Endometrial microvascular endothelial cells (primary cell): Measurements from ENCODE around the gene MIEN1. TPM values are rescaled to one million over a fixed set of nuclear protein-coding genes. Genes with fewer than 3 reads are reported as not detected.
"Not testable (repeated sequence)": the region's sequence is repeated elsewhere in the genome, so short reads cannot be mapped to it uniquely, and the experiment has no call there.

Experiments
- in situ Hi-C: cut with HindIII; loops from 2 replicates; pipeline ENCODE4 v1.10.0; 2017; ENCODE audit warnings: low sequenced_read_pairs, low pct_unique_long_range_greater_than_20kb; ENCODE audit errors: inconsistent ontology term
- total RNA-seq: library from RNA; depleted of rRNA; stranded (reverse); fragments of >200 nt; gene quantifications from one replicate; pipeline ENCODE4 v1.2.3, GENCODE V29; 2015; ENCODE audit errors: inconsistent ontology term

MIEN1 gene
- total RNA-seq, 1 donor from 2014 or later: 80.7 TPM

DNA sequence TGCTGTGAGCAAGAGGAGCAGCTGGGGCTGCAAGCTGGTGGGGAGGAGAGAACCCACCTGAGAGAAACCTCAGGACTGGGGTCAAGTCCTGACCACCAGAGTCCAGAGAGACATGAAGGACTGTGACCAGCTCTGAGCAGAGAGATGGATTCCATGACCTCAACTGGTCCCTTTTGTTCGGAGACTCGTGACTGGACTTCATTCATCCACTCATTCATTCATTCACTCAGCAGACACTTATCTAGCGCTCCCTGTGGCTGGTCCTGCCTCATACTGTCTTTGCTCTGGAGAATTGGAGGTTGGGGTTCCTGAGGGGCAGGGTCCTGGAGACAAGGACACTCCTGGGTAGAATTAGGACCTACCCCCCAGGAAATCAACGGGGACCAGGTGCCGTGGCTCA lies 26.4 kb downstream of the MIEN1 start:
- in situ Hi-C loops: no loop called here

DNA sequence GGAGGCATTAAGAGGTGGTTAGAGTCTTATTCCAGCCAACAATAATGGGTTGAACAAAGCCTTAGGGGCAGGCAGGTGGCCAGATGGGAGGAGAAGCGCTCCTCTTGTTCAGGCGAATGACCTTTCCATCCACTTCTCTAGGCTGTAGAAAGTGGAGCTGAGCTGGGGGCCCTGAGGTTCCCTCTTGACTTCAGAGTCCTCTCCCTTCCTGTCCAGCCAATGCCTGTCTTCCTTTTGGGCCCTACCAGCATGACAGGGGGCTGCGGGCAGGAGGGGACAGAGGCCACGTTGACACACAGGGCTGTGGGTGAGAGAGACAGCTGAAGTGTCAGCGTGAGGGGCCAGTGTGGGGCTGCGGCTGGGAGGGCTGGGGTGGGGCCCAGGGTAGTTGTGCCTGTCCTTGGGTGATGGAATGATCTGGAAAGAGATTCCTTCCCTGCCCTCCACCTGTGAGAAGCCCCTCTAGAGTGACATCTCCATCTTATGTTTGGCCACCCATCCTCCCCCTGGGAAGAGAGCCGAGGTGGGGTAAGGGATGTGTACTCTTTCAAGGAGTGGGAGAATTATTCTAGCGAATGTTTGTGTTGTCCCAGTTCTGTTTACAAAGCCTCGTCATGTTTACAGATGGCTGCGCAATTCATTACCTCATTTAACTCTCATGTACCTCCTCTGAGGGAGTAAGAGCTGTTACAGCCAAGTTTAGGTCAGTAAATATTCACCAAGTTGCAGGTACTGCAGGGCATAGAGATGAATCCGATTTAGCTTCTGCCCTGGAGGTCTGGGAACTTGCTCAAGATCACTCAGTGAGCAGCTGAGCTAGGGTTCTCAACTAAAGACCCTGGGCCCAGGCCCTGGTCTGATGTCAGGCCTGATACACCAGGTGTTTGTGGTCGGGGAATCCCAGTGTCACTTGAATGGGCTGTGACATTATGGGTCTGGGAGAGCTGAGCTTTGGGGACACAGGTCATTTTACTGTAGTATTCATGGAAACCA lies 27.1 kb downstream of the MIEN1 start:
- in situ Hi-C loops: no loop called here

DNA sequence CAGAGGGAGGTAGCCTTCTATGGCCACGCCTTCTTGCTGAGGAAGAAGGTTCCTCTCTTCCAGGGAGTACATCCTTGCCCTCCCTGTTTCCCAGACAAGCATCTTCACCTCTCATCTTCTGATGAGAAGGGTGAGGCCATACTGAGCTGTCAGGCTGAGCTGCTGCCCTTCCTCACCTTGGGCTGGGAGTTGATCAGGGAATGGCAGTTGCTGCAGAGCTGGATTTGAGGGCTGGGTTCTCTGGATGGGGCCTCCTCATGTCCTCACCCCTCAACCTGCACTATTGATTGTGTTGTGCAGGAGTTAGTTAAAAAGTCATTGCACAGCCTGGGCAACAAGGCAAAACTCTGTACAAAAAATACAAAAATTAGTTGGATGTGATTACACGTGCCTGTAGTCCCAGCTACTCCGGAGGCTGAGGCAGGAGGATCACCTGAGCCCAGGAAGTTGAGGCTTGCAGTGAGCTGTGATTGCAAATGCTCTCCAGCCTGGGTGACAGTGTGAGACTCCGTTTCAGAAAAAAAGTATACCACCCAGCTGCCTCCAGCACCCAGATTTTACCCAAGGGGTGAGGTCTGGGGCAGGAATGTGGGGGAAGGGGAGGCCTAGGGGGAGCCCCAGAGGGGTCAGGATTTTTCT lies 28.4 kb downstream of the MIEN1 start:
- in situ Hi-C loops: no loop called here

DNA sequence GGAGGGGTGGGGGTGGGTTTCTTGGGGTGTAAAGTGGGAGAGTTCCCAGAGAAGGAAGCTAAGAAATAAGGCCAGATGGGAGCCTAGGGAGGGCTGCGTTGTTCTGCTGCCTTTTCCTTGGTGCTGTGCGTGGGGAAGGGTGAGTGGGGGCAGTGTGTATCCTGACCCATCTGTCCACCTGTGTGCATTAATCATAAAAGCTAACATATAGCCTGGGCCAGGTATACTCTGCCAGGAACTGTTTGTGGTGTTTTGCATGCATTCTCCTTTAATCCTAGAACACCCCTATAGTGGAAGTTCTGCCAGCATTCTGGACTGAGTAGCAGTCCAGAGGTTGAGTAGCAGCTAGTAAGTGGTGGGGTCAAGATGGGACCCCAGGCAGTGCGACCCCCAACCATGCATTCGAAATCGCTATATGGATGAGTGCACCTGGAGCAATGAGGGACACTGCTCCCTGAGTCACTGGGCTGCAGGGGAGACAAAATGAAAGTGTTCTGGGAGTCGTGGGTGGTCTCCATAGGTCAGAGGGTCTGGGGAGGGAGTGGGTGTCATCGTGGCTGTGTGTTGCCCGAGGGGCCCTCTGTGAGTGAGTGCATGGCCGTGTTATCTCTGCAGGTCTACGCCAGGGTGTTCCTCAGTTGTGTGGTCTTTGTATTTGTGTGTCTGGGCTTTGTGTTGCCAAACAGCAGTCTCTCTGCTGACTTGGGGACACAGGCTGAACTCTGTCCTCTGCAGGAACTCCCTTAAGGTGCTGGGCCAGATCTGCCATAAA lies 29.1 kb downstream of the MIEN1 start:
- in situ Hi-C loops: no loop called here

- in situ Hi-C loops: no loop called here
Observed at GRCh38 chr17:39700148-39700987, 30.0 kb downstream of the MIEN1 start.

GRCh38 chr17:39699818-39700147 lies 30.5 kb downstream of the MIEN1 start, which contains the start of gene ERBB2:
TSS of gene ERBB2 (plus strand) at chr17:39700064. CDS start at chr17:39700239, 175 bp downstream.
- in situ Hi-C loops: no loop called here

- in situ Hi-C loops: not testable (repeated sequence)
Observed at GRCh38 chr17:39699157-39699817, 31.0 kb downstream of the MIEN1 start.

GRCh38 chr17:39697961-39698360 lies 32.4 kb downstream of the MIEN1 start:
- in situ Hi-C loops: no loop called here

GRCh38 chr17:39696731-39697130 lies 33.6 kb downstream of the MIEN1 start:
- in situ Hi-C loops: no loop called here

DNA sequence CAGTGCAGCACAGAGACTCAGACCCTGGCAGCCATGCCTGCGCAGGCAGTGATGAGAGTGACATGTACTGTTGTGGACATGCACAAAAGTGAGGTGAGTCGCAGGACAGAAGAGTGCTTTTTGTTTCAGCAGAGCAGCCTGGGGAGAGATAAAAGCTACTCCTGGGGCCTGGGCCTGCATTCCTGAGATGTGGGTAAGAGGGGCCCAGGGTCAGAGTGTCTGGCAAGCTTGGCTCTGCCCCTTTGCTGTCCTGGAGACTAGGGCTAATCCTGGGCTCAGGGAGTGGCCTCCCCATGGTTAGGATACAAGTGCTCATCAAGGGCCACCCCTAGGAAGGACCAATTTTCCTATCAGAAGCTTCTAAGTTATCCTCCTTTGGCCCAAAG lies 35.2 kb downstream of the MIEN1 start:
- in situ Hi-C loops: no loop called here

DNA sequence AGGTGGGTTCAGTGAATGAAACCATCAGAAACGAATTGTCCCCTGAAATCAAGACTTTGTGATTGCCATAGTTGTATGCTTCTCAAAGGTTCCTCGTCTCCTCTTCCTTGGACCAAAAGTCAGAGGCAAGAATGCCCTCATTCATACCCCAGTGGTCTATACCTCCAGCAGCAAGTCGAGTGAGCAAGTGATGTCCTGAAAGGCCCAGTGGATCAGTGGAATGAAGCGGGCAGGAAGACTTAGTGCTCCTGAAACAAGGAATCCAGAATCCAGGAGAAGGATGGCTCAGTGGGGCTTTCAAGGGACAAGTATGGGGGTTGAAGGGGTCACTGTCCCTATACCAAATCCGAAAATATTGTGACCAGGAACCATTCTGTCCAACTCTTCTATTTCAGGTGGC lies 35.7 kb downstream of the MIEN1 start:
- in situ Hi-C loops: no loop called here

- in situ Hi-C loops: no loop called here
Observed at GRCh38 chr17:39688945-39689344, 41.4 kb downstream of the MIEN1 start.

DNA sequence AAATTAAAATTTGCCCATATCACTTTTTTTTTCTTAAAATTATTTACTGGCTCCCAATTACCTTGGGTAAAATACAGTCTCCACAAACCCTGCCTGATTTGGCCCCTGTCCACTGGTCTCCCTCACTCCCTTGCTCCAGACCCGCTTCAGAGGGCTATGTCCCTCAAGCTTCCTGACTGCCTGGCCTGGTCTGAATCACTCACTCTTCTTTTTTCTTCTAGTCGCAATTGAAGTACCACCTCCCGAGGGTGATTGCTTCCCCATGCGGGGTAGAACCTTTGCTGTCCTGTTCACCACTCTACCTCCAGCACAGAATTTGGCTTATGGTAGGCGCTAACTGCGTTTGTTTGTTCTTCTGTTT lies 41.9 kb downstream of the MIEN1 start:
- in situ Hi-C loops: no loop called here

DNA sequence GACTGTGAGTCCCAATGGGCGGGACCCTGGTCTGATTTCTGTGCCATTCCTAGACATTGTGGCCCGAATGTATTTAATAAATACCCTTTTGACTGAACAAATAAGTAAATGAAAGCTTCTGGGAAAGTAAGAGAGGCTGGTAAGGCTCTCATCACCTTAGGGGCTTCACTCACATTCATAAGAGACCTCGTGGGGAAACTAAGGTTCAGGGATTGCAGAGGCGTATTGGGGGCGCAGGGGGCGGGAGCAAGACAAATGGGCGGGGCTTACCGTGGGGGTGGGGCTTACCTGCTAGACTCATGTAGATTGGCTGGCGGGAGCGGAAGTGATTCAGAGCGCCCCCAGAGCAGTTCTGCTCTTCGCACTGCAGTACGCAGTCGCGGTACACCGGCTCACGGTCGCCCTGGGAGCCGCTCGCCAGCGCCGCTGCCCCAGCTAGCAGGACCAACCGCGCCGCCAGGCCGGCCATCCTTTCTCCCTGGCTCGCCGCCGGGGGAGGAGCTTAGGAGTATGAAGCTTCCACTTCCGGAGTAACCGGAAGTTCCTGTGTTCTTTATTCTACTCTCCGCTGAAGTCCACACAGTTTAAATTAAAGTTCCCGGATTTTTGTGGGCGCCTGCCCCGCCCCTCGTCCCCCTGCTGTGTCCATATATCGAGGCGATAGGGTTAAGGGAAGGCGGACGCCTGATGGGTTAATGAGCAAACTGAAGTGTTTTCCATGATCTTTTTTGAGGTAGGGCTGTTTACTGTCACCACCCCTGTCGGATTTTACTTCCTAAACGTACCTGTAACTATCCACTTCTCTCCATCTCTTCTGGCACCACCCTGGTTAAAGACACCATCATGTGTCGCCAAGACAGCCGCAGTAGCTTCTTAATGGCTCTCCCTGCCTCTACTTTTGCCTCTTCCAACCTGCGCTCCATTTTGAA lies 42.5 kb downstream of the MIEN1 start, which contains the start of gene PGAP3:
PGAP3 (minus strand) TSS at position 512 of the 929 bp plus-strand sequence; CDS start at position 469, 43 bp downstream.
- in situ Hi-C loops: no loop called here

GRCh38 chr17:39687101-39687545 lies 43.2 kb downstream of the MIEN1 start:
- in situ Hi-C loops: no loop called here

GRCh38 chr17:39684369-39685192 lies 45.8 kb downstream of the MIEN1 start:
- in situ Hi-C loops: no loop called here
